Upper lobe of left lung (tissue), 4 donors: ENCODE measurements around the gene SLIT1.

Experiments
- POLR2A ChIP-seq, 4 donors: fragments of 450-650 bp; IDR thresholded peaks; one replicate each; pipeline ENCODE4 v1.5.1; 2016 to 2017; ENCODE audit warnings: antibody characterized with exemption in 4 of 4, mild to moderate bottlenecking in 2 of 4
- TF ChIP-seq, protein P1 (sequence below), 6 experiments: fragments of 450-650 bp in 4 of 6; fragments of 200-600 bp in 2 of 6; sonication (generic) in 2 of 6; IDR thresholded peaks; one replicate each; pipeline ENCODE4 v1.5.1; 2016 to 2019; ENCODE audit warnings: antibody characterized with exemption in 6 of 6

DNA sequence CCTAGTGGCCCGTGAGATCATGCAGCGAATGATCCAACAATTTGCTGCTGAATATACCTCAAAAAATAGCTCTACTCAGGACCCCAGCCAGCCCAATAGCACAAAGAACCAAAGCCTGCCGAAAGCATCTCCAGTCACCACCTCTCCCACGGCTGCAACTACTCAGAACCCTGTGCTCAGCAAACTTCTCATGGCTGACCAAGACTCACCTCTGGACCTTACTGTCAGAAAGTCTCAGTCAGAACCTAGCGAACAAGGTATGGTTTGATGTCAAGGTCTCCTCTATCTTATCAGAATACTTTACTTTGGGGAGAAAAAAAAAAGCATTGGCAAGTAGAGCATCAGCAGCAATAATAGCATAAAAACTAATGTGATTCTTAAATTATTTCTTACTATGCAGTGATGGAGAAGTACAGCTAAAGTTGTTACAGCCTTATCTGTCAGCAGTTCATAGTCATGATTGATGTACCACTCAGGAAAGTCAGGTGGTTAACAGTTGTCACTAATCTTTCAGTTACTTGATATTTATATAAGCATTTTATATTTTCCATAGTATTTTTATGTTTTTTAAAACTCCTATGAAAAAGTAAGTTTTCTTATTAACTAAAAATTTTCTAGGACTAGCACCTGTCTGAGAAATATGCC is 236.6 kb downstream of the SLIT1 start:
- TF ChIP-seq, protein P1, sequence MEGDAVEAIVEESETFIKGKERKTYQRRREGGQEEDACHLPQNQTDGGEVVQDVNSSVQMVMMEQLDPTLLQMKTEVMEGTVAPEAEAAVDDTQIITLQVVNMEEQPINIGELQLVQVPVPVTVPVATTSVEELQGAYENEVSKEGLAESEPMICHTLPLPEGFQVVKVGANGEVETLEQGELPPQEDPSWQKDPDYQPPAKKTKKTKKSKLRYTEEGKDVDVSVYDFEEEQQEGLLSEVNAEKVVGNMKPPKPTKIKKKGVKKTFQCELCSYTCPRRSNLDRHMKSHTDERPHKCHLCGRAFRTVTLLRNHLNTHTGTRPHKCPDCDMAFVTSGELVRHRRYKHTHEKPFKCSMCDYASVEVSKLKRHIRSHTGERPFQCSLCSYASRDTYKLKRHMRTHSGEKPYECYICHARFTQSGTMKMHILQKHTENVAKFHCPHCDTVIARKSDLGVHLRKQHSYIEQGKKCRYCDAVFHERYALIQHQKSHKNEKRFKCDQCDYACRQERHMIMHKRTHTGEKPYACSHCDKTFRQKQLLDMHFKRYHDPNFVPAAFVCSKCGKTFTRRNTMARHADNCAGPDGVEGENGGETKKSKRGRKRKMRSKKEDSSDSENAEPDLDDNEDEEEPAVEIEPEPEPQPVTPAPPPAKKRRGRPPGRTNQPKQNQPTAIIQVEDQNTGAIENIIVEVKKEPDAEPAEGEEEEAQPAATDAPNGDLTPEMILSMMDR (IDR thresholded peaks at IDR 0.05), result no peak
- no peak for TF ChIP-seq POLR2A (IDR thresholded peaks at IDR 0.05)
